Endometrial microvascular endothelial cells (primary cell): ENCODE measurements around the gene GCC2. TPM values are rescaled to one million over a fixed set of nuclear protein-coding genes. Genes with fewer than 3 reads are reported as not detected.
"Not testable (repeated sequence)": the region's sequence is repeated elsewhere in the genome, so short reads cannot be mapped to it uniquely, and the experiment has no call there.

Experiments
- in situ Hi-C: cut with HindIII; loops from 2 replicates; pipeline ENCODE4 v1.10.0; 2017; ENCODE audit warnings: low sequenced_read_pairs, low pct_unique_long_range_greater_than_20kb; ENCODE audit errors: inconsistent ontology term
- total RNA-seq: library from RNA; depleted of rRNA; stranded (reverse); fragments of >200 nt; gene quantifications from one replicate; pipeline ENCODE4 v1.2.3, GENCODE V29; 2015; ENCODE audit errors: inconsistent ontology term

GCC2 gene
- total RNA-seq, 1 donor from 2014 or later = 7.1 TPM

DNA sequence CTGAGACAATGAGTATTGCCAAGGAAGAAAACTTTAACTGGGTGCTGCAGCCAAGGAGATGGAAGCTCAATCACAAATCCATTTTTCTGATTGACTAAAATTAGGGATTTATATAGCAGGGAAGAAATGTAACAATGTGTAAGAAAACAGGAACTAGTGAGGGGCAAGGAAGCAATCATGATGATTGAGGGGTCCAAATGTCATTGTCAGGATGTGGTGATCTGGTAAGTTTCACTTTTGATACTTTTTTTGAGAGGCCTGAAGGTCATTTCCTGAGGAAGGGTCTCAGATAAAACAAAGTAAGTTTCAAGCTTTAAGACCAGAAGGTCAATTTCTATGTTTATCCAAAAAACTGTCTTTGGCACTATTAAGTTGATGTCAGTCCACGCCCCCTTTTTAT, 12.0 kb upstream of the GCC2 start:
- in situ Hi-C loops = no loop called here

DNA sequence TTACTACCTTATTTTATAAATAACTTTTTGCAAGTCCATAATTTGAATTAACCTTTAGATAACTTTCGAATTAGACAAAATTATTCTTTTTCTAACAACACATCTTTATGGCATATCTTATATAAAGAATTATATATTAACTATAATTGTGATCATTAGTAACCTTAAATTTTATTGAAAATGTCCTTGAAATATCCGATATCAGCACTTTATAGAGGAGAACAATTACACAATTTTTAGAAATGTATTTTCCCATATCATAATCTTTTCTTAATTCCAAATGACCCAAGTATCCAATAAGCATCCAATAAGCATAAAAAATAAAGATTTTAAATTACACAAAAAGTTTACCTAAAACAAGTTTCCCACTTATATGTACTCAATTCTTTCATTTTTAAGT, 7.3 kb upstream of the GCC2 start:
- in situ Hi-C loops = no loop called here

DNA sequence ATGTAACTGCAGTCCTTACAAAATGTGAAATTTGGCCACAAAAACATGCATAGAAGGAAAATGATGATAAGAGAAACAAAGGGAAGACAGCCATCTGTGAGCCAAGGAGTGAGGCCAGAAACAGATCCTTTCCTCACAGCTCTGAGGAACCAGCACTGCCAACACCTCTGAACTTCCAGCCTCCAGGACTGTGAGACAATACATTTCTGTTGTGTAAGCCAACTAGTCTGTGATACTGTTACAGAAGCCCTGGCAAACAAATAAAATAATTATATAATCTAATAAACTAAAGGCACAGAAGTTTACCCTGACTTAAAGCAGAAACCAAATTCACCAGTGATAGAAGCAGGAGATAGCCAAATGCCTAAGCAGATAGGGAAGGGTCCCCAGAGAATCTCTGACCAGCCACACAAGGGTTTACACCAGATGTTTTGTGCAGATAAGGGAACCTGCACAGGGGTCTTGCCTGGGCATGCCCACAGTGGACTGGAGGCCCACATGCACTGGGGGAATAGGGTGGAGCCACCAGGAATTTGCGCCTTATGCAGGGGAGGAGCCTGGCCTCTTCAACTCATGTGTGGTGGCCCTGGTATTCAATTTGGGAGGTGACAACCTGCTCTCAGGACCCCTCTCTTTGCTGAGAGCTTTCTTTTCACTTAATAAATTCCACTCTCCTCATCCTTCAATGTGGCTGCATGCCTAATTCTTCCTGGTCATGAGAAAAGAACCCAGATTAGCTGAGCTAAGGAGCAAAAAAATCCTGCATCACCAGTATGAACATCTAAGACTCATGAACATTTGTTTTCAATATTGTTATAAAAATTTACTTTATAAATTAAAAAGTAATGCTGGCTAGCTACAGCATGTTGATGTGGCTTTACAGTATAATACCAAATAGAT, 3.8 kb upstream of the GCC2 start:
- in situ Hi-C loops = no loop called here

DNA sequence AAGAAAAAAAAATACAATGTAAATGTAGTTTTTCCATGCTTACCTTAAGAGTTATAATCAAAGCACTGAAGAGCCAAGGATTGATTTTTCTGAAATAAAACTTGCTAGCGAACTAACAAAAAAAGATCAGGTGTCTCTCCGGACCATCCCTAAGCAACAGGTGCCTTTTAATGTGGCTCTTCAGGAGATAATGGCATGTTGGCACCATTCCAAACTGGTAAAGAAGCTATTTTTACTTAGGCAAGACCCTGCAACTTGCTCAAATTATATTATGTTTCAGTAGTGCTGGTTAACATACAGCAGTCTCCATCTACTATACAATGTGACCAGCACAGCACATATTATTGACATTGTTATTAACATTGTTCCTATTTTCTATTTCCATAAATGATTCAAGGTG, 2.3 kb upstream of the GCC2 start:
- in situ Hi-C loops = no loop called here

DNA sequence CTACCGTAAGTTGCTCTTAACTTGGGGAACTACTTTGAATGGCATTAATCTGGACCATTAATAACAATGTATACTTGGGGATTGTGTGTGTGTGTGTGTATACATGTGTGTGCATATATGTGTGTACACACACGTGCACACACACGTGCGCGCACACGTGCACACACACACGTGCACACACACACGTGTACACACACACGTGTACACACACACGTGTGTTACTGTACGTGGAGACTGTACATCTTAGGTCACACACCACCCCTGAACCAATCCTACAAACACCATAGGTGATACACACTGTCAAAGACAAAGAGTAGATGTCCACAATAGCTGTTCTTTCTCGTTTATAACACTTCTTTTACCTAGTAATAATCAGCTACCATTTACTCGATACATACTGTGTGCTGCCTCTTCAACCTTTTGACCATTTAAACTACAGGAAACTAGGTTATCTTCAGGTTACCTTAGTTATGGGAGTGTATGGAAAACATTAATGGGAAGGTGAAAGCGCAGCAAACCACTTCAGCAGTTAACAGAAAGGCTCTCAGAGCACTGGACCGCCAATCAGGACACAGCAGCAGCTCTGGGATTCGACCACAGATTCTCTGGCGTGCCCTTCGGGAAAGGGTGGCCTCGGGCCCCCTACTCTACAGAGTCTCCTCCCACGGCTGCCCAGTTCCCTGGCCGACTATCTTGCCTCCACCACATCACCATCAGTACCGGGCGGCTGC, 894 bp upstream of the GCC2 start:
- in situ Hi-C loops = no loop called here

DNA sequence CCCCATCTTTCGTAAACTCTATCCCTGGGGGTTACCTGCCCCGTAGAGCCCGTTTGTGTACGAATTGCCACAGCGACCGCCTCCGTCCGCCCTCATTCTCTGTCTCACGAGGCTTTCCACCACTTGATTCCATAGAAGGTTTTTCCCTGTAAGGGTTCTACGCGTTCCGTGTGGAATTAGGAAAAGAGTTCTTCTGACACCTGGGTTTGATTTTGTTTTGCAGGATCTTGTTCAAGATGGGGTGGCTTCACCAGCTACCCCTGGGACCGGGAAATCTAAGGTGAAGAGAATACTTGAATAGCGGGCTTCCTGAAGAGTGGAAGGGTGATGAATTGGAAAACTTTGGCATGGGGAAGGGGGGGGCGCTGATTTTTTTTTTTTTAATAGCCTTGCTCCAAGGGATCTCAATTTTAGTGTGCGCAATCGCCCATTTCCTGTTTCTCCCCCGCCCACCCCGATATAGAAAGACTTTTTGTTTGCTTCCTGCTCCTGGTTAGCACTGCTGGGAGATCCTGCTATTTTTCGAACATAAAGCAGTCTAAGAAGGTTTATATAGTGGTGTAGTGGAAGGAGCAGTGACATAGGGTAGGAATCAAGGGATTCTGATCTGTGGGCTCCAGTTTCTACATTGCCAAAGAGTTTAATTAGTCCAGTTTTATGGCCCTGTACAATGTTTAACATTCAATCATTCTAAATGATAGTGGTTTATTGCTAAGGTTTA, 564 bp downstream of the GCC2 start:
- in situ Hi-C loops = no loop called here

DNA sequence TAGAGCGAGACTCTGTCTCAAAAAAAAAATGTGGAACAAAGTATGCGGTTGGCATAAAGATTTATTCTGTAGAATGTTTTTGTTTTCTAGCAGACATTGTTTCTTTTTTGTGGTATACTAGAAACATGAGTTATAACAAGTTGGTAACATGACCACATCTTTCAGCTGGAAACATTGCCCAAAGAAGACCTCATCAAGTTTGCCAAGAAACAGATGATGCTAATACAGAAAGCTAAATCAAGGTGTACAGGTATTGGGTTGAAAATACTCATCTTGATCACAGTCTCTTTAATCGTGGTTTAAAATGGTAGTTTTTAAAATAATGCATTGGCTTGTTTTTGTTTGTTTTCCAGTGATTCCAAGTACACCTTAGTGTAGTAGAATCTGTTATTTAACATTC, 1.9 kb downstream of the GCC2 start:
- in situ Hi-C loops = no loop called here

DNA sequence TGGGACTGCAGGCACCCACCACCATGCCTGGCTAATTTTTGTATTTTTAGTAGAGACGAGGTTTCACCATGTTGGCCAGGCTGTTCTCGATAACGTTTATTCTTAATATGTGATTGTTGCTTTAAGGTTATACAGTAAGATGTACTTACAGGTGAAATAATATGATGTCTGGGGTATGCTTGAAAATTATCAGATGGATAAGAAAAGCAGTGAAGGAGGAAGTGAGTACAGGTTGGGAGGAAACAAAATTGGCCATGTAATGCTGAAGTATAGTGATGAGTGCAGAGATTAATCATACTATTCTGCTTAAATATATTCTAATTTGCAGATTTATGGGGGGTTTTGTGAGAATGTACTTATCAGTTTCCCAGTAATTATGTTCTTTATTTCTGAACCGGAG, 3.0 kb downstream of the GCC2 start:
- in situ Hi-C loops = no loop called here

DNA sequence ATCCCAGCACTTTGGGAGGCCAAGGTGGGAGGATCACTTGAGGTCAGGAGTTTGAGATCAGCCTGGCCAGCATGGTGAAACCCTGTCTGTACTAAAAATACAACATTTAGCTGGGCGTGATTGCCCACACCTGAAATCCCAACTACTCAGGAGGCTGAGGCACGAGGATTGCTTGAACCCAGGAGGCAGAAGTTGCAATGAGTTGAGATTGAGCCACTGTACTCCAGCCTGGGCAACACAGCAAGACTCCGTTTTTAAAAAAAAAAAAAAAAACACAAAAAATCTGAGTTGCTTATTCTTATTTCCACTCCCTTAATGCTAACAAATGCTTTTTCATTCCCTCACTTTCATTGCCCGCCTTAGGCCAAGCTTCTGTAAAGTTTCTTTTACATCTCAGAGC, 4.5 kb downstream of the GCC2 start:
- in situ Hi-C loops = not testable (repeated sequence)

DNA sequence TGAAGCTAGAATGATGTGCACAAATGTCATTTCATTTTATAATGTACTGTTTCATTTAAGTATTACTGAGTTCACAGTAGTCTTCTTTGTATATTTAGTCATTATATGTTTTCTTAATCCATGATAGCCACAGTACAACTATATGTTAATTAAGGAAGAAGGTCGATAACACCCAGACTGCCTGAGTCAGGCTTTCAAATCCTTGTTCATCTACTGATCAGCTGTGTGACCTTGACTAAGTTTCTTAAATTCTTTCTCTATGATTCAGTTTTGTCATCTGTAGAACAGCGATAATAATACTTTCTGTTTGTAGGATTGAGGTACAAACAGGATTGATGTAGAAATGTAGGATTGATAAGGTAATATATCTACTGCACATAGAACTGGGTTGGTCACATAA, 5.4 kb downstream of the GCC2 start:
- in situ Hi-C loops = no loop called here

DNA sequence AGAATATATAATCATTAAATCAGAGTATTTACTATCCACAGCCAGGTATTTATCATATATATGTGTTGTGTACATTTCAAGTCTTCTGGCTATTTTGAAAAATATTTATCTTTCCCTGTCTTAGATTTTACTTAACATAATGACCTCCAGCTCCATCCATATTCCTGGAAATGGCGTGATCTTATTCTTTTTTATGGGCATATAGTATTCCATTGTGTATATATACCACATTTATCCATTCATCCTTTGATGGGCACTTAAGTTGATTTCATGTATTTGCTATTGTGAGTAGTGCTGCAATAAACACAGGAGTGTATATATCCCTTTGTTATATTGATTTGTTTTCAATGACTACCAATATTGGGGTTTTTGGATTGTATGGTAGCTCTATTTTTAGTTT, 6.6 kb downstream of the GCC2 start:
- in situ Hi-C loops = no loop called here

DNA sequence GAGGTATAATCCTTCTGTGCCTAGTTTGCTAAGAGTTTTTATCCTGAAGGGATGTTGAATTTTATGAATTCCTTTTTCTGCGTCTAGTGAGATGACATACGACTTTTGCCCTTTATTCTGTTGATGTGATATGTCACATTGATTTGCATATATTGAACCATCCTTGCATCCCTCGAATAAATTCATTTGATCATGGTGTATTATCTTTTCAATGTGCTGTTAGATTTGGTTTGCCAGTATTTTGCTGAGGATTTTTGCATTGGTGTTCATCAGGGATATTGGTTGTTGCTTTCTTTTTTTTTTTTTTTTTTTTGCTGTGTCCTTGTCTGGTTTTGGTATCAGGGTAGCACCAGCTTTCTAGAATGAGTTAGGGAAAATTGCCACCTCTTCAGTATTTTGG, 9.1 kb downstream of the GCC2 start:
- in situ Hi-C loops = no loop called here

DNA sequence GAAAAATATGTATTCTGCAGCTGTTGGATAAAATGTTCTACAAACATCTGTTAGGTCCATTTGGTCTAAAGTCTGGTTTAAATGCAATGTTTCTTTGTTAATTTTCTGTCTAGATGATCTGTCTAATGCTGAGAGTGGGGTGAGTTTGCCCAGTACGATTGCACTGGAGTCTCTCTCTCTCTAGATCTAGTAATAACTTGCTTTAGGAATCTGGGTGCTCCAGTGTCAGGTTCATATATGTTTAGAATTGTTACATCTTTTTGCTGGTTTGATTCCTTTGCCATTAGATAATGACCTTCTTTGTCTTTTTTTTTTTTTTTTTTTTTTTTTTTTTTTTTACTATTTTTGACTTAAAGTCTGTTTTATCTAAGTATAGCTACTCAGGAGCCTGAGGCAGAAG, 10.4 kb downstream of the GCC2 start:
- in situ Hi-C loops = no loop called here

DNA sequence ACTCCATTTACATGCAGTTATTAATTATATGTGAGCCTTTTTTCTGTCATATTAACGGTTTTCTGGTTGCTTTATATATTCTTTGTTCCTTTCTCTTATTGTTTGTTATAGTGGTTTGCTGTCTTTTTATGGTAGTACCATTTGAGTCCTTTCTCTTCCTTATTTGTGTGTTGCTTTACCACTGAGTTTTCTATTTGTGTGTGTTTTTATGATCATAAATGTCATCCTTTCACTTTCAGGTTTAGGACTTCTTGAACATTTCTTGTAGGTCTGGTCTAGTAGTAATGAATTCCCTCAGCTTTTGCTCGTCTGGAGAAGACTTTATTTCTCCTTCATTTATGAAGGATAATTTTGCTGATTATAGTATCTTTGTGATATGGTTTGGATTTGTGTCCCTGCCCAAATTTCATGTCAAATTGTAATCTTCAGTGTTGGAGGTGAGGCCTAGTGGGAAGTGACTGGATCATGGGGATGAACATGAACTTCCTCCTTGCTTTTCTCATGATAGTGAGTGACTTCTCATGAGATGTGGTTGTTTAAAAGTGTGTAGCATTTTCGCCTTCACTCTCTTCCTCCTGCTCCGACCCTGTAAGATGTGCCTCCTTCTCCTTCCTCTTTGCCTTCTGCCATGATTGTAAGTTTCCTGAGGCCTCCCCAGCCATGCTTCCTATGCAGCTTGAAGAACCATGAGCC, 11.5 kb downstream of the GCC2 start:
- in situ Hi-C loops = no loop called here

DNA sequence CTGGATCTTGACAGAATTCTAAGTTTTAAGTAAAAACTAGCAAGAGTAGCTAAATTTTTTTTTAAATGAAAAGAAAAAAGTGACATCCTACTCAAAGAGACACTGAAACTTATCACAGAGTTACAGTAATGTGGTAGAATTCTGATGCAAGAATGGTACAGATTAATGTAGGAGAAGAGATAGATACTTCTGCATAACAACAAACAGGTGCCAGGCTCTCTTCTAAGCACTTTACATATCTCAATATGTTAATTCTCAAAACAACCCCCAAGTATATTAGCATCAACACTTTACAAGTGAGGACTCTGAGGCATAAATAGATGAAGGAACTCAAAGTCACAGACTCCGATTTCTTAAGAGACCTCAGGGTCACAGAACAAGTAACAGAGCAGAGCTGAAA, 28.1 kb downstream of the GCC2 start:
- in situ Hi-C loops = no loop called here

DNA sequence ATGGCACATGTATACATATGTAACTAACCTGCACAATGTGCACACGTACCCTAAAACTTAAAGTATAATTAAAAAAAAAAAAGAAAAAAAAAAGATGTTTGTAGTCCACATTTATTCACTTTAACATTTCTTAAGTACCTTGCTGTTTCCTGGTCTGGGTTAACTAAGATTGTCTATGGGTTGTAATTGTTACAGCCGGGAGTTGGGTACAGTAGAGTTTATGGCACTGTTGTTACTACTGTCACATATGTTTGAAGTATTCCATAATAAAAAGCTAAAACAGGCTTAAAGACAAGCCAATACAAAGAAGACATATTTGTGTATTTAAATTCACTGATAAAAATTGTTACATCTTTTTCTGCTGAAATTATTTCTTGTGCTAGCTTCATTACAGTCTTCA, 36.2 kb downstream of the GCC2 start:
- in situ Hi-C loops = no loop called here

DNA sequence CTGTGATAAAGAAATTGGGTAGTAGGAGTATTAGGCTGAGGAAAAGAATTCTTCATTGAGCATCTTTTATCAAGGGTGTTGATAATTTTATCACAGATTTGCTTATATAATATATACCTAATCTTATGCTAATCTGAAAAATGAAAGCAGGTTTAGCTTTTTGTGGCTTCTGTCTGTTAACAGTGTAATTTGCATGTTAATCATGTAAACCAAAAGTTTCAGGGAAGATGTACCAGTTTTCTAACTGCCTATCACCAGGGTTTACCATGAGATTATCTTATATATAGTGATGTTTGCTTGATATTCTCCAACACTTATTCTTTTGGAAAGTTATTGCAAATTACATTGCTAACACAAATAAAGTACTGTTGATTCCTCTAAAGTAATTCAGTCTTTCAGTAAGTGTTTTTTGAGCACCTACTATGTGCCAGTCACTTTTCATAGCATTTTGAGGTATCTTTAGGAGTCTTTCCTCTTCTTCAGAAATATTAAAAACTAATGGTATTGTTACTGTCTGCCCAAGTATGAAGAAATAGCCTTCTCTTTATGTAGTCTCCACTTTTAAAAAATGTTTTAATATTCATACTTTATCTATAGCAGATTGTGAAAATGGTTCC, 41.6 kb downstream of the GCC2 start:
- in situ Hi-C loops = no loop called here

DNA sequence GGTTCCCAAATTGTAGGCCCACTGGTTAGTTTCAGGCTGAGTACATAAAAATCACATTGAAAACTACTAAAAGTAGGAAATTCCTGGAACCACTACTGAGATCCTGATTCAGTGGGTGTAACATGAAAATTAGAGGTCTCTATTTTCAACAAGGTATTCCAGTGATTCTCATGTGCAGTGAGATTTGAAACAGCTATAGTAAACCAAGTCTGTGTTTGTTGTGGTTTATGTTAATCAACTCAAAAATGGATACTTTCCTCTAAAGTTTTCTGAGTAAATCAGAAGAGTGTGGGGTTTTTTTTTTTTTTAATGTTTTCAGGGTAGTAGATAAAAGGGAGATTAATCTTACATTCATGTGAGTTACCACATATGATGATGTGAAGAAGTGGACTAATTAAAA, 42.8 kb downstream of the GCC2 start:
- in situ Hi-C loops = no loop called here

DNA sequence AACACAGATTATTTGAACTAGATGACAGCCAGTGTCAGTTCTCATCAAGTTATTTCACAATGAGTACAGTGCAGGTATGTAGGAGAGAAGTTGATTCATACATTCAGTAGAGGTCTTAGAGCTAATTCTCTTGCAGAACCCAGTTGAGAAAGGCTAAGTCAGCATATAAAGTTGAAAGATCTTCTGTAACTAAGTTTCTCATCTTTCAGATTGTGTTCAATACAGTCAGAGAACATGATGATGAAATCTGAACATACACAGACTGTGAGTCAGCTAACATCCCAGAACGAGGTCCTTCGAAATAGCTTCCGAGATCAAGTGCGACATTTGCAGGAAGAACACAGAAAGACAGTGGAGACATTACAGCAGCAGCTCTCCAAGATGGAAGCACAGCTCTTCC, 43.4 kb downstream of the GCC2 start:
- in situ Hi-C loops = no loop called here
